H1 (cell line): ENCODE data around the gene MPDU1. TPM values are rescaled to one million over a fixed set of nuclear protein-coding genes. Genes with fewer than 3 reads are reported as not detected.

ENCODE experiments used
- CHD2 ChIP-seq: IDR thresholded peaks from 2 replicates; pipeline ENCODE4 v1.6.1; 2012; ENCODE audit warnings: low read length, improper control_type of control experiment
- RAD21 ChIP-seq, 2 experiments: IDR thresholded peaks in 1 of 2; conservative IDR thresholded peaks in 1 of 2; 2 replicates each; pipeline ENCODE4 v1.6.1; 2011; ENCODE audit warnings: low read depth in 2 of 2, low read length in 2 of 2, improper control_type of control experiment in 1 of 2, inconsistent platforms in 1 of 2, mild to moderate bottlenecking in 1 of 2, moderate library complexity in 1 of 2
- polyA plus RNA-seq, 7 experiments: library from polyadenylated mRNA; depleted of rRNA in 3 of 7; stranded (reverse) in 5 of 7; unstranded in 2 of 7; fragments of >200 nt in 5 of 7; fragments of 200-250 nt in 2 of 7; gene quantifications; 1 replicate in 5 of 7; 2 replicates in 1 of 7; 4 replicates in 1 of 7; pipeline versions ENCODE4 v1.2.1 to v1.2.3, GENCODE V29; 2011 to 2013; ENCODE audit warnings: missing spikeins in 2 of 7, mixed read lengths in 2 of 7
- total RNA-seq: library from RNA; stranded (reverse); fragmentation: NEBNext Ultra II Directional; extraction: Animal tissue kit (Norgen Biotek cat#: 25700); gene quantifications from 2 replicates; pipeline ENCODE4 v1.2.1, GENCODE V29; 2021

The MPDU1 gene
- total and polyA plus RNA-seq, 2 of the 8 experiments (the other 6 are each of a cell fraction or from before 2014, with no cell fraction given): 63.2 to 142 TPM

- TF ChIP-seq RAD21 (IDR thresholded peaks at IDR 0.05 in 1 of 2, conservative IDR thresholded peaks at IDR 0.05 in 1 of 2; ENCODE audit: low read depth in 2 of 2, low read length in 2 of 2): no peak
- TF ChIP-seq CHD2: no peak
- TF ChIP-seq, all 59 proteins: peak for 0
Observed at GRCh38 chr17:7610641-7611040, 27.0 kb downstream of the MPDU1 start (continued).
